HG03097 (cell line): Measurements from ENCODE around the gene AGBL5.
A peak's percentile ranks its signal among the peaks of the same experiment; 100 is the strongest.

ENCODE experiments used
- ATAC-seq: cut with Tn5 transposase; IDR thresholded peaks from one replicate; pipeline ENCODE4 v1.9.1; 2021; ENCODE audit not compliant: unreplicated experiment, low FRiP score

The AGBL5 gene

DNA sequence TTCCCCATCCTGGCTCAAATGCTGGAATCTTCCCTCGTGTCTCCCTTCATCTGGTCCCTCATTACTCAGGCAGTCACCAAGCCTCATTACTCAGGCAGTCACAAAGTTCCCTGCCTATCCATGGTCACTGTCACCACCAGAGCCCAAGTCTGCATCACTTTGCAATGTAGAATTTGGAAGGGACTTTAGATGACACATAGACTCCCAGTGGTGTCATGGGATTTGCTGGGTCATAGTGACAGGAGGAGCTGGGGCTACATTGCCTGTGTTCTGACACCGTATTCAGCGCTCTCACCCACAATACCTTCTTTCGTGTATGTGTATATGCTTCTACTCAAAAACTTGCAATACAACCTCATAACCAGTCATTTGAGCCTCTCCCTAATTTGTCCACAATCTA lies 24.9 kb downstream of the AGBL5 start:
- ATAC-seq = no peak

DNA sequence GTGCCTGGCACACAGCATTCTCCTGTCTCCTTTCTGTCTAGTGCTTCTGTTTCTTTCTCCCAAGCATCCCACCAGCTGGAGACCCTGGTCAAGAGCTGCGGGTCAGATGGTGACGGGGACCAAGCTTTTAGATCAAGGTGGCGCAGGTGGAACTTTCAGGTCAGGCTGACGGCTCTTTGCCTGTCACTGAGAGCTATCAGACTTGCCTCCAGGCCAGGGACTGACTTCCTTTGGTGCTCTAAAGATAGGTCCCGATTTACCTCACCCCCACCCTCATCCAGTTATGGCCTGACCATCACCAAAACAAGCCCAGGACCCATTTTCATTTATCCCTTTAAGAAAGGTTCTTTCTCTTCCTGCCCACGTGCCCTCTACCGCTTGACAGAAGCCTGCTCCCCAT lies 25.8 kb downstream of the AGBL5 start:
- no peak for ATAC-seq

DNA sequence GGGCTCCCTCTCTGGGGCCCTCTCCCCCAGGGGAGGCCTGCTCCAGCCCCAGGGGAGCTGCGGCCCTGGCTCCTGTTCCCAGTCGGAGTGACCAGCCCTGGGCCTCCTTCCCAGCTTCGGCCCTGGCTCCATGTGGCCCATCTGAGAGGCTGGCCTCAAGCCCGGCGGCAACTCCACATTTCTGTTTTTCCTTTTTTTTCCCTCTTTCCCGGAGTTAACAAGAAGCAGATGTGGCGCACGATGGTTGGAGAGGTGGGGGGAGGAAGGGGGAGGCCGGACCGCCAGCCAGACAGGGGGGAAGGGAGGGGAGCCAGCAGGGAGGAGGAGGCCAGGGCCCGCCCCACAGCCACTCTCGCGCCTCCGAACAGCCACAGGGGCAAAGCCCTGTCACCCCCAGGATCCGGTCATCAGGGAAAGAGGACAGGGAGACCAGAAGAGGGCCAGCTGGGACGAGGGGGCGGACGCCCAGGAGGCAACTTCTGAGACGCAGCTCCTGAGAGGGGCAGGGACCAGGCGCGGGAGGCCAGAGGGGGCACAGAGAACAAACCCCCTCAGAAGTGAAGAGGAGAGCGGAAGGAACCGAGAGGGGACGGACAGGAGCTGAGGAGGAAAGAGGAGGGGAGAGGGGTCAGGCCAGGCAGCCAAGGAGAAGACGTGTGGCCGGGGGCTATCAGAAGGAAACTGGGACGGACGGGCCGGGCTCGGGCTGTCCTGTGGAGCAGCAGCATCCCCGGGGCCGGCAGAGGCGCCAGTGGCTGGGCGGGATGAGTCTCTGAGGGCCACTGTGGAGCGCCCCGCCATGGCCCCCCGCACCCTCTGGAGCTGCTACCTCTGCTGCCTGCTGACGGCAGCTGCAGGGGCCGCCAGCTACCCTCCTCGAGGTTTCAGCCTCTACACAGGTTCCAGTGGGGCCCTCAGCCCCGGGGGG lies 27.1 kb downstream of the AGBL5 start, which contains the start of gene EMILIN1:
TSS of gene EMILIN1 (plus strand) at position 349 of the 928 bp plus-strand sequence. CDS start at position 800, 451 bp downstream.
- ATAC-seq = no peak

DNA sequence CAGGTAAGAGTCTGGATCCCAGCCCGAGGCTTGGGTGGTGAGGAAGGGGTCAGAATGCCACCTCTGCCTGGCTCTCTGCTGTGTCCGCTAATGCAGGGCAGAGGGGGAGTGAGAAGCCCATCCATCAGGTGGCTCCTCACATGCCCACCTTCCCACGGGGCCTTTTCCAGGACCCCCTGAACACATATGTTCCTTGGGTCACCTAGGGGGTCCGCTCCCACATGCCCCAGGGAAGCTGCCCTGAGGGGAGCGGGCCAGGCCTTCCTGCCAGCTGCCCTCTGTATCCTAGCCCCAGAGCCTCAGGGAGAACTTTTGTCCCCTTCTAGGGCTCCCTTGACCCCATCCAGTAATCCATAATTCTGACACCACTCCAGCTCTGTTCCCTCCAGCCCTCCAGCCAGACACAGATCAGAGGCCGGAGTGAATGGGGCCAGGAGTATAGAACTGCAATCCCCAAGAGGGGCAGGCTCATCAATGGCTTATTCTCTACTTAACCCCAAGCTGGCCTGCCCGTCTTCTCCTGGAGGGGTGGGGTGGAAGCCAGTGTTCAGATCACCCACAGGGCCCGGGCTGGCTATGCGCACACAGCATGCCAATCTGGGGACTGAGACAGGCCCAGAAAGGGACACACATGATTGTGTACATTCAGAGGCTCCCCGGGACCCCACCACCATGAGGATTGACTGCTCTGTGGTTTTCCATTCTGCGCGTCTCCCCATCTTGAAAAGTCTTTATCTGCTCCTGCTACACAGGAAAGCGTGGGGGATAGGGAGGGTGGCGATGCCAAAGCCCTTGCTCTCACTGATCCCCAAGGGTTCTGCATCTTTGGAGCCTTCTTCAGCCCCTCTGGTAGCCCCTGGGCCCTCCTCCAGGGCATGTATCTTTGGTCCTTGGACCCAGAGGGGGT lies 28.0 kb downstream of the AGBL5 start:
- ATAC-seq = no peak

DNA sequence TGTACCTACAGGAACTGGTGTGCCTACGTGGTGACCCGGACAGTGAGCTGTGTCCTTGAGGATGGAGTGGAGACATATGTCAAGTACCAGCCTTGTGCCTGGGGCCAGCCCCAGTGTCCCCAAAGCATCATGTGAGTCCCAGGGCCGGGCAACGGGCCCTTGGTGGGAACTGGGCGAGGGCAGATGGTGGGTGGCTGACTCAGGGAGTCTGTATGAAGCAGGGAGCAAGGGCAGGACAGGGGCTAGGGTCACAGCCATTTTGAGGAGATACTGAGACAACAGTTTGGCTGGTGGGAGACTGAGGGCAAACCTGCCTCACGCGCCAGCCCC lies 28.6 kb downstream of the AGBL5 start:
- no peak for ATAC-seq

DNA sequence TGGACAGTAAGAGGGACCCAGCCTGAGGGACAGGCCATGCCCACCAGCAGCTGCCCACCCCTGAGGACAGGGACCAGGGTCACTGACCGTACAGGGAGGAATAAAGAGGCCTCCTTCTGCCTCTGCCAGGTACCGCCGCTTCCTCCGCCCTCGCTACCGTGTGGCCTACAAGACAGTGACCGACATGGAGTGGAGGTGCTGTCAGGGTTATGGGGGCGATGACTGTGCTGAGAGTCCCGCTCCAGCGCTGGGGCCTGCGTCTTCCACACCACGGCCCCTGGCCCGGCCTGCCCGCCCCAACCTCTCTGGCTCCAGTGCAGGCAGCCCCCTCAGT lies 29.1 kb downstream of the AGBL5 start:
- no peak for ATAC-seq

DNA sequence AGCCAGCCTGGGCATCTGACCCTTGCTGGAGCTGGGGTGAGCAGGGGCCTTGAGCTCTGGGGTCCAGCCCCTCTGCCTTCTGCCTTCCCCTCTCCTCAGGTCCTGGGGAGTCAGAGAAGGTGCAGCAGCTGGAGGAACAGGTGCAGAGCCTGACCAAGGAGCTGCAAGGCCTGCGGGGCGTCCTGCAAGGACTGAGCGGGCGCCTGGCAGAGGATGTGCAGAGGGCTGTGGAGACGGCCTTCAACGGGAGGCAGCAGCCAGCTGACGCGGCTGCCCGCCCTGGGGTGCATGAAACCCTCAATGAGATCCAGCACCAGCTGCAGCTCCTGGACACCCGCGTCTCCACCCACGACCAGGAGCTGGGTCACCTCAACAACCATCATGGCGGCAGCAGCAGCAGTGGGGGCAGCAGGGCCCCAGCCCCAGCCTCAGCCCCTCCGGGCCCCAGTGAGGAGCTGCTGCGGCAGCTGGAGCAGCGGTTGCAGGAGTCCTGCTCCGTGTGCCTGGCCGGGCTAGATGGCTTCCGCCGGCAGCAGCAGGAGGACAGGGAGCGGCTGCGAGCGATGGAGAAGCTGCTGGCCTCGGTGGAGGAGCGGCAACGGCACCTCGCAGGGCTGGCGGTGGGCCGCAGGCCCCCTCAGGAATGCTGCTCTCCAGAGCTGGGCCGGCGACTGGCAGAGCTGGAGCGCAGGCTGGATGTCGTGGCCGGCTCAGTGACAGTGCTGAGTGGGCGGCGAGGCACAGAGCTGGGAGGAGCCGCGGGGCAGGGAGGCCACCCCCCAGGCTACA lies 30.7 kb downstream of the AGBL5 start:
- no peak for ATAC-seq

DNA sequence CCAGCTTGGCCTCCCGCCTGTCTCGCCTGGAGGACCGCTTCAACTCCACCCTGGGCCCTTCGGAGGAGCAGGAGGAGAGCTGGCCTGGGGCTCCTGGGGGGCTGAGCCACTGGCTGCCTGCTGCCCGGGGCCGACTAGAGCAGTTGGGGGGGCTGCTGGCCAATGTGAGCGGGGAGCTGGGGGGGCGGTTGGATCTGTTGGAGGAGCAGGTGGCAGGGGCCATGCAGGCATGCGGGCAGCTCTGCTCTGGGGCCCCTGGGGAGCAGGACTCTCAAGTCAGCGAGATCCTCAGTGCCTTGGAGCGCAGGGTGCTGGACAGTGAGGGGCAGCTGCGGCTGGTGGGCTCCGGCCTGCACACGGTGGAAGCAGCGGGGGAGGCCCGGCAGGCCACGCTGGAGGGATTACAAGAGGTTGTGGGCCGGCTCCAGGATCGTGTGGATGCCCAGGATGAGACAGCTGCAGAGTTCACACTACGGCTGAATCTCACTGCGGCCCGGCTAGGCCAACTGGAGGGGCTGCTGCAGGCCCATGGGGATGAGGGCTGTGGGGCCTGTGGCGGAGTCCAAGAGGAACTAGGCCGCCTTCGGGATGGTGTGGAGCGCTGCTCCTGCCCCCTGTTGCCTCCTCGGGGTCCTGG lies 31.4 kb downstream of the AGBL5 start:
- ATAC-seq = no peak

DNA sequence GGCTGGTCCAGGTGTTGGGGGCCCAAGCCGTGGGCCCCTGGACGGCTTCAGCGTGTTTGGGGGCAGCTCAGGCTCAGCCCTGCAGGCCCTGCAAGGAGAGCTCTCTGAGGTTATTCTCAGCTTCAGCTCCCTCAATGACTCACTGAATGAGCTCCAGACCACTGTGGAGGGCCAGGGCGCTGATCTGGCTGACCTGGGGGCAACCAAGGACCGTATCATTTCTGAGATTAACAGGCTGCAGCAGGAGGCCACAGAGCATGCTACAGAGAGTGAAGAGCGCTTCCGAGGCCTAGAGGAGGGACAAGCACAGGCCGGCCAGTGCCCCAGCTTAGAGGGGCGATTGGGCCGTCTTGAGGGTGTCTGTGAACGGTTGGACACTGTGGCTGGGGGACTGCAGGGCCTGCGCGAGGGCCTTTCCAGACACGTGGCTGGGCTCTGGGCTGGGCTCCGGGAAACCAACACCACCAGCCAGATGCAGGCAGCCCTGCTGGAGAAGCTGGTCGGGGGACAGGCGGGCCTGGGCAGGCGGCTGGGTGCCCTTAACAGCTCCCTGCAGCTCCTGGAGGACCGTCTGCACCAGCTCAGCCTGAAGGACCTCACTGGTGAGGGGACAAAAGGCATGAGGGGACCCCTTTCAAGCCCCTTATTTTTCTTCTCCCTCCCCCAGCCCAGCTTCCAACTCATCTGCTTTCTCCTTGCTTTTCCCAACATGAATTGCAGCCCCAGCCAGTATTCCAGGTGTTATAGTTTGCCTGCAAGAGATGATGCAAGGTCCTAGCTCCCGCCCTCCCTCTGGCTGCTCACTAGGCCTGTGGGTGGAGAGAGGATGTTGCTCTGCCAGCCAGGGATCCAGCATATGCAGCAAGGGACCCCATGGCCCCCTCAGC lies 32.2 kb downstream of the AGBL5 start:
- ATAC-seq = no peak

DNA sequence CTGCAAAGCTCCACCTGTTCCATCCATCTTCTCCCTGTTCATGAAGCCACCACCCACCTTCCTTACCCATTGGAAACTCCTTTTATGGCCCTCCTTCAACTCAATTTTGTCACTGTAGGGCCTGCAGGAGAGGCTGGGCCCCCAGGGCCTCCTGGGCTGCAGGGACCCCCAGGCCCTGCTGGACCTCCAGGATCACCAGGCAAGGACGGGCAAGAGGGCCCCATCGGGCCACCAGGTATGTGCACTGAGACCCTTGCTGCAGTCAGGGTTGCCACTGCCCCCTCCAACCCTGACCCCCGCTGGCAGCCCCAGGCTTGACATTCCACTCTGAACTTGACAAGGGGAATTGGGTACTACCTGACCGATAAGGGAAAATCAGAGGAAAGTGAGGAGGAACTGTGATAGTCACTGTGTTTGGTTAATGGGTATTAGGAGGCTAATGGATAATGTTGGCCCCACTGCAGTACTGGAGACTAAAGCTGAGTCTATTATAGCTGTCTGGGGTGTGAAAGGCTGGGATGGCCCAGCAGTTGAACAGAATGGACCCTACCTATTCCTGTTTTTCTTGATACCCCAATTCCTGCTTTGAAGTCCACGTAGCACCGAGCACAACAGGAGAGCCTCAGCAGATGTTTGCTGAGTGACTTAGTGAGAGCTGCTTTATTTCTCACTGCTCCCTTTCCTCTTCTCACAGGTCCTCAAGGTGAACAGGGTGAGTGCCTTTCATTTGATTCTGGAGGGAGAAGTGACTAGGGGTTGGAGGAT lies 33.0 kb downstream of the AGBL5 start:
- ATAC-seq = no peak

DNA sequence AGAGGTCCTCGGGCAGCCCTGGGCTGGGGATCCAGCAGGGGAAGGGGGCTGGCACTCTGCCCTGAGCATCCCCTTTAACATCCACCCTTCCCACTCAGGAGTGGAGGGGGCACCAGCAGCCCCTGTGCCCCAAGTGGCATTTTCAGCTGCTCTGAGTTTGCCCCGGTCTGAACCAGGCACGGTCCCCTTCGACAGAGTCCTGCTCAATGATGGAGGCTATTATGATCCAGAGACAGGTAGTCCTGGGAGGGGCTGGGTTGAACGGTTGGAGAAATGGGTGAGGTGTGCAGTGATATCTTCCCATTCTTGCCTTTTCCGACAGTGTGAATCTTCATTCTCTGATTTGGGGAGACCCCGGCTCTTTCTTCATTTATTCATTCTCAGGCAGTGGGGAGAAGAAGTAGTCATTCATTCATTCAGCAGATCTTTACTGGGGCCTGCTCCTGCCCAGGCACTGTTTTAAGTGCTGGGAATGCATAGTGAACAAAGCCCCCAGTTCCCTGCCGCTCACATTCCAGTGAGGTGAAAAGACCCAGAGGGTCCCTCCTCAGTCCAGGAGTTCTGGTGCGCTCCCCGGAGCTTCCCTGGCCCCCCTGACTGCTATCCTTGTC lies 33.7 kb downstream of the AGBL5 start:
- no peak for ATAC-seq

DNA sequence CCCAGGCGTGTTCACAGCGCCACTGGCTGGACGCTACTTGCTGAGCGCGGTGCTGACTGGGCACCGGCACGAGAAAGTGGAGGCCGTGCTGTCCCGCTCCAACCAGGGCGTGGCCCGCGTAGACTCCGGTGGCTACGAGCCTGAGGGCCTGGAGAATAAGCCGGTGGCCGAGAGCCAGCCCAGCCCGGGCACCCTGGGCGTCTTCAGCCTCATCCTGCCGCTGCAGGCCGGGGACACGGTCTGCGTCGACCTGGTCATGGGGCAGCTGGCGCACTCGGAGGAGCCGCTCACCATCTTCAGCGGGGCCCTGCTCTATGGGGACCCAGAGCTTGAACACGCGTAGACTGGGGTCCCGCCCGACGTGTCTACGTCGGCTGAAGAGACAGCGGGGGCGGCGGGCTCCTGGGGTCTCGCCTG lies 34.2 kb downstream of the AGBL5 start:
- ATAC-seq = no peak

DNA sequence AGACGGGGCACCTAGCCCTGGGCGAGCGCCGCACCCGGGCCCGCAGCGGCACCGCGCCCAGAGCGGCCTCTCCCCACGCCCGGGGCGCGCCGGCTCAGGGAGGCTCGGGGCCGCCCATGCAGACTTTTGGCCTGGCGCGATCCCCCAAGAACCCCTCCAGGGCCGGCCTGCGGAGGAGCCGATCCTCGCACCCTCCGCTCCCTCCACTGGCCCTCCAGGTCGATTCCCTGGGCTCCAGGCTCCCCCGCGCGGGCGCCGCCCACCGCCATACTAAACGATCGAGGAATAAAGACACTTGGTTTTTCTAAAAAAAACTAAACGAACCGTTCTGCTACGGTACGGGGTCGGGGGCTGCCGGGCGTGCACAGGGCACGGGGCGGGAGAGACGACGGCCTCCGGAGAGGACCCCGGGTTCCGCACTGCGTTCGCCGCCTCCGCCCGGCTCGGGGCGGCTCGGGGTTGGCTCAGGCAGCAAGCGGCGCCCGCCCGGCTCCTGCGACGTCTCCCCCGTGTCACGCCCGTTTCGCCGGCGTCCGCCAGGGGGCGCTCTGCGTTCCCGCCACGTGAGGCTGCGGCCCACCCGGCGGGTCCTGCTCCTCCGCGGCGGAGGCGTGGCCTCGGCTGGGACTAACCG lies 34.7 kb downstream of the AGBL5 start:
- peak; percentile 73 for ATAC-seq

DNA sequence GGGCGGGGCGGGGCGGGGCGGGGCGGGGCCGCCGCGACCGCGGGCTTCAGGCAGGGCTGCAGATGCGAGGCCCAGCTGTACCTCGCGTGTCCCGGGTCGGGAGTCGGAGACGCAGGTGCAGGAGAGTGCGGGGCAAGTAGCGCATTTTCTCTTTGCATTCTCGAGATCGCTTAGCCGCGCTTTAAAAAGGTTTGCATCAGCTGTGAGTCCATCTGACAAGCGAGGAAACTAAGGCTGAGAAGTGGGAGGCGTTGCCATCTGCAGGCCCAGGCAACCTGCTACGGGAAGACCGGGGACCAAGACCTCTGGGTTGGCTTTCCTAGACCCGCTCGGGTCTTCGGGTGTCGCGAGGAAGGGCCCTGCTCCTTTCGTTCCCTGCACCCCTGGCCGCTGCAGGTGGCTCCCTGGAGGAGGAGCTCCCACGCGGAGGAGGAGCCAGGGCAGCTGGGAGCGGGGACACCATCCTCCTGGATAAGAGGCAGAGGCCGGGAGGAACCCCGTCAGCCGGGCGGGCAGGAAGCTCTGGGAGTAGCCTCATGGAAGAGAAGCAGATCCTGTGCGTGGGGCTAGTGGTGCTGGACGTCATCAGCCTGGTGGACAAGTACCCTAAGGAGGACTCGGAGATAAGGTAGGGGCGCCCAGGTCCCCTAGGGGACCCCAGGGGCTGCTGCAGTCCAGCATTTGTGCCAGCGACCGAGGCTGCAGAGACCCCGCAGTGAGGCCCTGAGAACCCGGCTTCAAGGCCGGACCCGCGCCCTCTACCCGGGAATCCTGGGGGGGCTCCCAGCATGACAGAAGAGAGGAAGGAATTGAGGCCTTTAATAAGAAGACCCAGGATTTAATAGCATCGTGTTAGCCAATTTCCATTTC lies 35.5 kb downstream of the AGBL5 start, which contains the start of gene KHK:
TSS of gene KHK (plus strand) at position 49 of the 870 bp plus-strand sequence. CDS start at position 537, 488 bp downstream.
- peak; percentile 6 for ATAC-seq

DNA sequence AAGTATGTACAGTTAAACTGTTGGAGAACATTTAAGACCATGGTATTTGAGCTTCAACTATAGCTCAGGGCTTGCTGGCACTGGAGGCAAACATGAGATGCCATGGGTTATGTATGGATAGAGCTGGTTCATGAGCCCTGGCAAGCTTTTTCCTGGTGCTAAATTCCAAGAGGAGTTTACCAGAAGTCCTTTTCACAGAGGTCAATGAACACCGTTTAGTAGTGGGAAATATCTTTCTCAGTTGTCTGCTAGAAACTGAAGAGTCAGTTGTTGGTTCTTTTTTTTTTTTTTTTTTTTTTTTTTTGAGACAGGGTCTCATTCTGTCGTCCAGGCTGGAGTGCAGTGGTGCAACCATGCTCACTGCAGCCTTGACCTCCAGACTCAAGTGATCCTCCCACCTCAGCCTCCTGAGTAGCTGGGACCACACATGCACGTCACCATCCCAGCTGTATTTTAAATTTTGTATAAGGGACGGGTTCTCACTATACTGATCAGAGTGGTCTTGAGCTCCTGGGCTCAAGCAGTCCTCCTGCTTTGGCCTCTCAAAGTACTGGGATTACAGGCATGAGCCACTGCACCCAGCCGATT lies 36.4 kb downstream of the AGBL5 start:
- no peak for ATAC-seq

DNA sequence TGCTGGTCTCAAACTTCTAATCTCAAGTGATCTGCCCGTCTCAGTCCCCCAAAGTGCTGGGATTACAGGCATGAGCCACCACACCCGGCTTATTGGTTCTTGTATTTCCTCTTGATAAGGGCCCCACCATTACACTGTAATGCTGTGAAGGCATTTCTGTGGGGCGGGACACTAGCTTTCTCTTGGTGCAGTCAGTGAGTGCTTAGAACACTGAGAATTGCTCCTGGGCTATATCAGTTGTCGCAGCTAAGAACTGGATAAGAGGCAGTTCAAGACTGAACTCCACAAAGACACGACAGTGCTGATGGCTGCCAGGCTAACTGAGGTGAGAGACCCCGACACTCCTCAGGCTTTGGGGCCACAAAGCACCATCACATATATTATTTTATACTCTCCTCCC lies 37.2 kb downstream of the AGBL5 start:
- ATAC-seq = no peak
